GM19397 (cell line): ENCODE measurements around the gene DUXA.
A peak's percentile ranks its signal among the peaks of the same experiment; 100 is the strongest.
"Not testable (repeated sequence)": the region's sequence is repeated elsewhere in the genome, so short reads cannot be mapped to it uniquely, and the experiment has no call there.

Source experiments
- ATAC-seq: cut with Tn5 transposase; IDR thresholded peaks from one replicate; pipeline ENCODE4 v1.9.1; 2021; ENCODE audit warnings: mild to moderate bottlenecking, moderate library complexity; ENCODE audit not compliant: unreplicated experiment

DUXA gene

DNA sequence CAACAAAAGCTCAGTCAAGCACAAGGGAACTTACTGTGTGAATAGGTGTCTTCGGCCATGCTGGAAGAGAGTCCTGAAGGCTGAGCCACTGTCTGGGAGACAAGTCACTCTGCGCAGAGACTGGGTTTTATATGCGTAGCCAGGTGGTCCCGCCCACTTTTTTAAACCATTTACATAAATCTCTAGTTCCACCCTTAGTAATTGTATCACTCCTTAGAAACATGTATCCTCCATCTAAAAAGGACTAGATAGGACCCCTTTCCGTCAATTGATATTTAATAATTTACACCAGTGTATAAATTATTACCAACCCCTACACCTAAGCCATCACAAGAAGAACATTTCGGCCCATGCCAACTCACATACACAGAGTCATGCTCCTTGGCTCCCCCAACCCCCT, at the start of gene DUXA:
Gene DUXA (minus strand): TSS at position 101 of the 400 bp plus-strand sequence. CDS start 42 bp downstream, at position 59.
- ATAC-seq = no peak

DNA sequence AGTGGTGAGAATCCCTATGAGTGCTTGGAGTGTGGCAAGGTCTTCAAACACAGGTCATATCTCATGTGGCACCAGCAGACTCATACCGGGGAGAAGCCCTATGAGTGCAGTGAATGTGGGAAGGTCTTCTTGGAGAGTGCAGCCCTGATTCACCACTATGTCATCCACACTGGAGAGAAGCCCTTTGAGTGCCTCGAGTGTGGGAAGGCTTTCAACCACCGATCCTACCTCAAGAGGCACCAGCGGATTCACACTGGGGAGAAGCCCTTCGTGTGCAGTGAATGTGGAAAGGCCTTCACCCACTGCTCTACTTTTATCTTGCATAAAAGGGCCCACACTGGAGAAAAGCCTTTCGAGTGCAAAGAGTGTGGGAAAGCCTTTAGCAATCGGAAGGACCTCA, 44.8 kb upstream of the DUXA start:
- ATAC-seq = no peak

DNA sequence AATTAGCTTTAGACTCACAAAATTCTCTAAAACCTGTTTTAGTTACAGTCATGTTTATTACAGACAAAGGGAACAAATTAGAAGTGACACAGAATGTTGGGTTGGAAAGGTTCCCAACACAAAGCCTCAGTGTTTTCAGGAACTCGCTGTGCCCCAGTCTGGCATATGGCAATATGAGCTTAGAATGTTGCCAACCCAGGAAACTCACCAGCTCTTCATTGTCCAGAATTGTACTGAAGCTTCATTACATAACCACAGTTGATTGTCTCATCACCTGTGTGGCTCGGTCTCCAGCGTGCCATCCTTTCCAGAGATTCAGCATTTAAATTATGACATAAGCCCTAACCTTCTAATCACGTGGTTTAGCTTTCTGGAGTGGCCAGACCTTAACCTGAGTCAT, 43.1 kb upstream of the DUXA start:
- no peak for ATAC-seq

DNA sequence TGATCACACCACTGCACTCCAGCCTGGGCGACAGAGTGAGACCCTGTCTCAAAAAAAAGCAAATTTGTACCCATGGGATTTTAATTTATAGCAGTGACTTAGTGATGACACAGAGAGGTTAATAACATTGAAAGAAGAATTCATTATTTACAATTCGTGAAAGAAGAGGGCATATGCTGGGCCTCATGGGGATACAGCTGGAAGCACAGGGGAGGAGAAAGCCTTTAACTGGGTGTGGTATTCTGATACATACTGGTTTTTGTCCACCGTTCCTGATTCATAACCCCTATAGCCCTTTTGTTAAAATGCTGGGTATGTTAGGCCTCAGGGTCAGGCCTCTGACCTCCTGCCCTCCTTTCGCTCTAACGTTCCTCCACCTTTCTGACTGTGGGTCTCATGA, 34.9 kb upstream of the DUXA start:
- ATAC-seq = no peak

DNA sequence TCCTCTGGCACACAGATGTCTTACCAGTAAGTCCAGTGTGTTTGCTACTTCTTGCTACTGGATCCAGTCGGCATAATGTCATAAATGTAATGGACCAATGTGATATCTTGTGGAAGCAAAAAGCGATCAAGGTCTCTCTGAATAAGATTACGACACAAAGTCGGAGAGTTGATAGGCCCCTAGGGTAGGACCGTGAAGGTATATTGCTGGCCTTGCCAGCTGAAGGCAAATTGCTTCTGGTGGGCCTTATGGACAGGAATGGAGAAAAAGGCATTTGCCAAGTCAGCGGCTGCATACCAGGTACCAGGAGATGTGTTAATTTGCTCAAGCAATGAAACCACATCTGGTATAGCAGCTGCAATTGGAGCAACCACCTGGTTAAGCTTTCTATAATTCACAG, 30.6 kb upstream of the DUXA start:
- not testable (repeated sequence) for ATAC-seq

DNA sequence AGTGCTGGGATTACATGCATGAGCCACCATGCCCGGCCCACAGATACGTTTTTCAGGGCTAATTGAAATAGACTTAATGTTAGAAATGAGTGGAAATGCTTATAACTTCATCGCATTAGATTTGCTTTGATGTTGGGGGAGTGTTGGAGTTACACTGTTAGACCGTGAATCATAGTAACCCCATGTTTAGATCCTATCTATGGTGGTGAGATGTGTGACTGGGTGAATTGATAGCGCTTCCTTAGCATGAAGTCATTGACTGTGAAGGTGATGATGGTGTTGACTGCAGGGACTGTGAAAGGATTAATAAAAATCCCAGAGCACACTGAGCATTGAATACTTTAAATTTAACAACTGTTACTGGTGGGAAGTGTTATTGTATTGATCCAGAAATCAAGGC, 25.7 kb upstream of the DUXA start:
- no peak for ATAC-seq

DNA sequence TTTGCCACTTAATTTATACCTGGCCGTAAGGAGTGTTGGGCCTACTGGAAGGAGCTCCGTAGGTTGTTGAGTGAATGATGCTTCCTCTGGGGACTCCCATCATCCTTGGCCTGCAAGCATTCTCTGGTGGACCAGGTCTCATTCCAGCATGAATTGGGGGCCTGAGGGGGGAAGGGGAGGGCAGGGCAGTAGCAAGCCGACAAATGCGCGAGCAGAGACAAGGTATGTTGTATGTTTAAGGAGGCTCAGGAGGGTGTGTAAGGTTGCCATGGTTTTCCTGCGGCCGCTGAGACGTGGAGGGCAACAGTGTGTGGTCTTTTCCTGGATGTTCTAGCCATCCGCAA, 24.8 kb upstream of the DUXA start:
- ATAC-seq = peak; percentile 4

DNA sequence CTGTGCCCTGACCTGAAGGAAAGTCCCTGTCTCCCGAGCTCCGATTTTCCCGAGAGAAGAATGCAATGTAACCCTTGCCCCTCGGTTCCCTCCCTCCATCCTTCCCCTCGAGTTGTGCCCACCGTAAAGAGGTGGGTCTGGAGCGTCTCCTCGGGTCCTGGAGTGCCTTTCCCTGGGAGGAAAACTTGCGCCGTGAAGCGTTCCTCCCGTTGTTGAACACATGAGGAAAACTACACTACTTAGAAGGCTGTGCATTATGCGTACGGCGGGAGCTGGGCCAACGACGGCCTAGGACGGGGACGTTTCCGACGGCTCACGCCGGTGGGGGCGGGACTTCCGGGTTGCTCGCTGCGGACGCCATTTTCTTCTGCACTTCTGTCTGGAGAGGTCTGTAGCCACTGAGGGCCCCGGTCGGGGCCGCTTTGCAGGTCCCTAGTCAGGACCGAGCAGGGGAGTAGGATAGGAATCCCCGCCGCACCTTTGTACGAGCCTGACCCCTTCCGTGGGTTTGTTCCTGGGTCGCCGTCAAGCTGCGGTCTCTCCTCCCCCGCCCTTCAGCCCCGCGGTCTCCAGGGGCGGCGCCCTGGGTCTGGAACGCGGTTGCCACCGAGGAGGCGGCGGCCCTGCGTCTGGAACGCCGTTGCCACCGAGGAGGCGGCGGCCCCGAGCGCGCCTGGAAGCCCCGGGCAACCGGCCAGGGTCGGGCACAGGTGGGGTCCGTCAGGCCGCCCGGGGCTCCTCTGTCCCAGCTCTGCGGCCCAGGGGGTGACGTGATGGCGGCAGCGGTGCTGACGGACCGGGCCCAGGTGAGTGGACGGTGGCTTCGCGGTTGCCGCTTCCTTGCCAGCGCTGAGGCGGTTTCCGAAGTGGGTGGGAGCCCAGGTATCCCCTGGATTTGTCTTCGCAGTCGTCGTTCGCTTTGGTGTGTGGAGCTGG, 24.1 kb upstream of the DUXA start, which contains the start of gene ZNF264:
Gene ZNF264 (plus strand): TSS at position 360 of the 936 bp plus-strand sequence. CDS start 414 bp downstream, at position 774.
- ATAC-seq = peak; percentile 95

DNA sequence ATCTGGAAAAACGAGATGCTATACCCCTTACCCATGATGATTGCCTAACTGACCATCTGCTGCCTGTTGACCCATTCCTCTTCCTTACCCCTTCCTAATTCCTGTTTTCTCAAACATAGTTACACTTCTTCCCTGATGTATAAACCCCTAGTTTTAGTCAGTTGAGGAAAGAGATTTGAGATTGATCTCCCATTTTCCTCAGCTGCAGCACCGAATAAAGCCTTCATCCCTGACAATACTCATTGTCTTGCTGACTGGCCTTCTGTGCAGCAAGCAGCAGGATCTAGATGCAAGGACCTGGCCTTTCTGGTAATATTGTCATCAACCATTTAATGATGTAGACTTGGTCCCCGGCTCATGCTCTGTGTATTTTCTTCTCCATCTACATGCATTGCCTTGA, 23.0 kb upstream of the DUXA start:
- no peak for ATAC-seq

DNA sequence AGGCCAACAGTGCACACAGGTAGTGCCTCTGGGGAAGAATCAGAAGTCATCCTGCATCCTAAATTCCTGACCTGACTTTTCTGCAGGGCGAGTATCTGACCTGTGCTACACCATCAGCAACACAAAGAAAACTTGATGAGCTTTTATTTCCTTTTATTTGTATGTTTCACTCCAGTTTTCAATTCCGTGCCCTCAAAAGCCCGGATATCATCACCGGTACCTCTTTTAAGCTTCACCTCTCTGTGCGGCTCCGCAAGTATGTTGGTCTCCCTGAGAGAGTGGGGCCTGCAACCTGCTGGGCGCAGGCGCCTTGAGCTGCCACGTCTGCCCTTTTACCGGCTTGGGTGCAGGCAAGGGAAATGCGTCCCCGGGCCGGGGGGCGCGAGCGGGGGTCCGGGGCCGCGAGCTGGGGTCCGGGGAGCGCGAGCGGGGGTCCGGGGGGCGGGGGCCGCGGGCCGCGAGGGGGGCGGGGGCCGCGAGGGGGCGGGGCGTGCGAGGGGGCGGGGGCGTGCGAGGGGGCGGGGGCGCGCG, 4.3 kb upstream of the DUXA start:
- ATAC-seq = no peak

DNA sequence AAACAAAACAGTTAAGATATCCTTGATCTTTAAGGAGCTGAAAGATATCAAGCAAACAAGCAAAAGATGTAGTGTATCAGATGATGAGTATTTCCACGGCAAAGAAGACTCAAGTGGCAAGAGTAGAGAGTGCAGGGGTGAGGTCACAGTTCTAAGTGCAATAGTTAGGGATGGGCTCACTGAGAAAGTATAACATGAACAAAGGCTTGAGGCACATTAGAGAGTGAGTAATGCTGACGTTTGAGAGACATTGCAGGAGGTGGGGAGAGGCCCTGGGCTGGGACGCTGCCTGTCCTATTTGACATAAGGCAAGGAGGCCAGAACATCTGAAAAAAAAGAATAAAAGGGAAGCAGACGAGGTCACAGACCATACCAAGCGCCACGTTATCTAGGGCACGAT, 1.4 kb downstream of the DUXA start:
- no peak for ATAC-seq

DNA sequence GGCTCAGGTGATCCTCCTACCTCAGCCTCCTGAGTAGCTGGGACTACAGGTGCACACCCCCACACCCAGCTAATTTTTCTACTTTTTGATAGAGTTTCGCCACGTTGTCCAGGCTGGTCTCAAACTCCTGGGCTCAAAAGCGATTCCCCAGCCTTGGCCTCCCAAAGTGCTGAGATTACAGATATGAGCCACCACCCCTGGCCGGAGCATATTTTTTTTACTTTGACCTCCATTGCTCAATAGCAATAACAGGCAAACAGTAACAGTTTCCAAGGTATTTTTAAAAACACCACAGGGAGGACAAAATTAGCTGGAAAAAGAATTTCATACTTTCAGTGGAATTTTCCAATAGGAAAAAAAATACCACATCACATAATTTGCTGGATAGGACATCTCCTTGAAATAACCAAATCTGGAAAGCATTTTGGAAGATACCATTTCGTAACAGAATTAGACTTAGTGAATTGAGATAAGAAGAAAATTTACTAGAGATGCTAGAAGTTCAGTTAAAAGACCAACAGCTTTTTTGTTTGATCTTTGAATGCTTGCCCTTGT, 5.2 kb downstream of the DUXA start:
- ATAC-seq = no peak

DNA sequence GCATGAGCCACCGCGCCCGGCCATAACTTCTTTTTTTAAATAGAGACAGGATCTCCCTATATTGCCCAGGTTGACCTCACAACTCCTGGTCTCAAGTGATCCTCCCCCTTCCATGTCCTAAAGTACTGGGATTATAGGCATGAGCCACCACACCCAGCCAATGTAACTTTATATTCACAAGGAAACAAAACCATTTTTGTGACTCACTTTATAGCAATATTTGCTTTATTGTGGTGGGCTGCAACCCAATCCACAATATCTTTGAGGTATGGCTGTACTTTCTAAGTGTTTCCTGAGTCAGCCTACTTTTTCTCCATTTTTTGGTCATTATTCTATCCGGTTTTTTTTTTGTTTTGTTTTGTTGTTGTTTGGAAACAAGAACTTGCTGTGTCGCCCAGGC, 14.4 kb downstream of the DUXA start:
- ATAC-seq = no peak

DNA sequence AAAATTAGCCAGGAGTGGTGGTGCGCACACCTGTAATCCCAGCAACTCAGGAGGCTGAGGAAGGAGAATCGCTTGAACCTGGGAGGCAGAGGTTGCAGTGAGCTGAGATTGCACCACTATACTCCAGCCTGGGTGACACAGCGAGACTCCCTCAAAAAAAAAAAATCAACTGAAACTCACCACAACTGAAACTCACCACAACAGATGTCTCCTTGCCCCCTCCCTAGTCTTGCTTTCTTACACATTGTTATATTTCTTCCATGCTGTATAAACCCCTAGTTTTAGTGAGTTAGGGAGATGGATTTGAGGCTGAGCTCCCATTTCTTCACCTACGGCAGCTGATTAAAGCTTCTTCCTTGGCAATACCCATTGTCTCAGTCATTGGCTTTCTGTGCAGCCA, 25.6 kb downstream of the DUXA start:
- no peak for ATAC-seq

DNA sequence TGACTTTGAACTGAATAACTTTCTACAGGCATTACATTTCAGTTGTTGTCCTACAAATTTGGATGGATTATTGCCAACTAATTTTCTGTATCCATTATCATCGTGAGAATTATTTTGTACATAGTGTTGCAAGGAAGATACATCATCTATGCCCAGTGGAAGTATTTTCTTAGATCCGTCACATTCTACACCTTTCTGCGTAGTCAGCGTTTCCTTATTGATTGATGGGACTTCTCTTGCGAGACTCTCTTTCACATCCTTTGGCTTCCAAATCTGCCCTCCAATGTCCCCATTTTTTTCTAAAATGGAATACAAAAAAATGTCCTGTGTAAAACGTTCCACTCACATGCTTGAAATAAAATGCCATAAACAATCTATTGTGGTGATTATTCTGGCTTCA, 31.5 kb downstream of the DUXA start:
- ATAC-seq = no peak

DNA sequence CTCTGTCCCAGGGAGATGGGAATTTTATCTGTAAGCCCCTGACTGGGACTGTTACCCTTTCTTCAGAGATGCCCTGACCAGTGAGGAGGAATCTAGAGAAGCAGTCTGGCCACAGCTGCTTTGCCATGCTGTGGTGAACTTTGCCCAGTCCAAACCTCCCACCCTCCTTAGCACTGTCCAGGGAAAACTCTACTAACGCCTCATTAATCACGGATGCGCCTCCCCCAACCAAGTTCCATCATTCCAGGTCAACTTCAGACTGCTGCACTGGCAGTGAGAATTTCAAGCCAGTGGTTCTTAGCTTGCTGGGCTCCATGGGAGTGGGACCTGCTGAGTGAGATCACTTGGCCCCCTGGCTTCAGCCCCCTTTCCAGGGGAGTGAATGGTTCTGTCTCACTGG, 39.9 kb downstream of the DUXA start:
- not testable (repeated sequence) for ATAC-seq

DNA sequence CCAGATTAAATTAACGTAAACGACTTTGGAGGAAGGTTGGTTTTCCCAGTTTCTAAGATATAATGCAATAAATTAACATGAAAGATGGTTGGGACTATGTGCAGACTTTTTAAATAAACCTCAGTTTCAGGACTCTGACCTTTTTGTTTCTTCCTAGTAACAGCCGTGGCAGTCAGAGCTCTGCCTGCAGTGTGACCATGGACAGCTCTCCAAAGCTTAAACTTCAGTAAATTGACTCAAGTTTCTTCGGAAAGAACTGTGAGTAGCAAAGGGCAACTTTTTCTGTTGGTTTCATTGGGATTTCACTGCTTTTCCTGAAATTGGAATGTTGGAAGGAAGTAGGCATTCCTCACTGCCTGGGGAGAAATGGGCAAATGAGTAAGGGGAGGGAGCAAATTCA, 43.4 kb downstream of the DUXA start:
- no peak for ATAC-seq

DNA sequence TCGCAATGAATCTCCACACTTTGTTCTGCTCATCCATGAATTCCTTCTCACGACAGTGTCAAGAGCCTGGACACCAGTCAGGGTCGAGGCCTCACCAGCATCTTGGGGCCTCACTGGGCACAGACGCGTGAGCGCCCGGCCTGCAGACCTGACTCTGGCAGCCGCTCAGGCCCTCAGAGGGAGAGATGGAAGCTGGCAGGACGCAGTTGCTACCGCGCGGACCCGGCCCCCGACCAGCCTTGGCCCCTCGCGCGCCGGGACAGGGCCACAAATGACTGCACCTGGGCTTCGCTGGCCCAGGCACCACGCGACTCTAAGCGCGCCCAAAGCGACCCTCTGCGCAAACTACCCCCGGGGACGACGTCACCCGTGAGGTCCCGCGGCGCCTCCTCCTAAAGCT, 48.4 kb downstream of the DUXA start:
- ATAC-seq = no peak

DNA sequence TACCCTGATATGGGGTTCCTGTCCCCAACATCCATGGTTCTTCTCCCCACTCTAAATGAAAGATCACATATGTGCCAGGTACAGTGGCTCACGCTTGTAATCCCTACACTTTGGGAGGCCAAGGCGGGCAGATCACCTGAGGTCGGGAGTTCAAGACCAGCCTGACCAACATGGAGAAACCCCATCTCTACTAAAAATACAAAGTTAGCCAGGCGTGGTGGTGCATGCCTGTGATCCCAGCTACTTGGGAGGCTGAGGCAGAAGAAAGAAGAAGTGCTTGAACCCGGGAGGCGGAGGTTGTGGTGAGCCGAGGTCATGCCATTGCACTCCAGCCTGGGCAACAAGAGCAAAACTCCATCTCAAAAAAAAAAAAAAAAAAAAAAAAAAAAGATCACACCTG, 53.8 kb downstream of the DUXA start:
- not testable (repeated sequence) for ATAC-seq

DNA sequence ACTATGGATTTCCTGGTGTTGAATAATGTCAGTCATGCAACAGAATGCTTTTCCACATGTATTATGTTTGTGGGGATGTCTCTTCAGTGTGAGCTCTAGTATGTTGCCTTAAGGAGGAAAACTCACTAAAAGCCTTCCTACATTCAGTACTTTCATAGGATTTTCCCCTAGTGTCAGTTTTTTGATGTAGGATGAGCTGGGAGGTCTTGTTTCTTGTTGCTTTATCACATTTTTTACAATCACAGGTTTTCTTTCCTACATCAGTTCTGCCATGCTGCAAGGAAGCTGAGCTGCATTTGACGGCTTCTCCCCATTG, 56.0 kb downstream of the DUXA start:
- no peak for ATAC-seq

DNA sequence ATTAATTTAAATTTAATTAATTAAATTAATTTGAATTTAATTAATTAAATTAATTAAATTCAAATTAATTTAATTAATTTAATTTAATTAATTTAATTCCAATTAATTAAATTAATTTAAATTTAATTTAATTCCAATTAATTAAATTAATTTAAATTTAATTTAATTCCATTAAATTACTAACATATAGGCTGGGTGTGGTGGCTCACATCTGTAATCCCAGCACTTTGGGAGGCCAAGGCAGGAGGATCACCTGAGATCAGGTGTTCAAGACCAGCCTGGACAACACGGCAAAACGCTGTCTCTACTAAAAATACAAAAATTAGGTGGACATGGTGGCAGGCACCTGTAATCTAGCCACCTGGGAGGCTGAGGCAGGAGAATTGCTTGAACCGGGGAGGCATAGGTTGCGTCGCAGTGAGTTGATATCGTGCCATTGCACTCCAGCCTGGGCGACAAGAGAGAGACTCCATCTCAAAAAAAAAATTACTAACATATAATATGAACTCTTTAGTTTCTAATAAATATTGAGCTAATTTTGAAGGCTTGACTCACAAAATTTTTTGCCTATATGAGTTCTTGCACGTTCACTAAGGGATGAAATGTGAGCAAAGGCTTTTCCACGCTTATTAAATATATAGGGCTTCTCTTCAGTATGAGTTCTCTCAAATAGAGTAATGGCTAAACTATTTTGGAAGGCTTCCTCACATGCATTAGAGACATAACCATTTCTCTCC, 56.5 kb downstream of the DUXA start:
- no peak for ATAC-seq
